HG03066 (cell line): ENCODE data around the gene CYTH1.
A peak's percentile ranks its signal among the peaks of the same experiment; 100 is the strongest.

Experiments used
- ATAC-seq: cut with Tn5 transposase; IDR thresholded peaks from one replicate; pipeline ENCODE4 v1.9.1; 2021; ENCODE audit warnings: low read depth; ENCODE audit not compliant: unreplicated experiment

The CYTH1 gene

GRCh38 chr17:78738698-78739097 is 43.4 kb downstream of the CYTH1 start:
- ATAC-seq: no peak

DNA sequence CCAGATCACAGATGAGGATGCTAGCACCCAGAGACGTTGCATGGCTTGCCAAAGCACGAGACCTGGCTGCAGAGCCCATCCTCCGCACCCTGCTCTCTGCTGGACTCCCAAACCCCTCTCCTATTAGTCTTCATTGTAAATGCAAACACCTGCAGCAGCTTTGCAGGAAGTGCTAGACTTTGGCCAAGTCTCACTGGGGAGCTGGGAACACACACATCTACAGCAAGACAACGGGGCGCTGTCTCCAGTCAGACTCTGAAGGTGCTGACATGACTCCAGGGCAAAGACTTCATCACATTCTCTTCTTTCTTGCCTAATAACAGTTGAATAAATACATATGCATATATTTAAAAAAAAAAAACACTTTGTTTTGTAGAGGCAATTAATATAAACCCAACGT is 43.8 kb downstream of the CYTH1 start:
- ATAC-seq: no peak

- no peak for ATAC-seq
These were observed 44.7 kb downstream of the CYTH1 start for GRCh38 chr17:78737332-78737731.

GRCh38 chr17:78736526-78737079 is 45.5 kb downstream of the CYTH1 start:
- ATAC-seq: peak; percentile 36

GRCh38 chr17:78735832-78736525 is 46.1 kb downstream of the CYTH1 start:
- peak; percentile 17 for ATAC-seq

DNA sequence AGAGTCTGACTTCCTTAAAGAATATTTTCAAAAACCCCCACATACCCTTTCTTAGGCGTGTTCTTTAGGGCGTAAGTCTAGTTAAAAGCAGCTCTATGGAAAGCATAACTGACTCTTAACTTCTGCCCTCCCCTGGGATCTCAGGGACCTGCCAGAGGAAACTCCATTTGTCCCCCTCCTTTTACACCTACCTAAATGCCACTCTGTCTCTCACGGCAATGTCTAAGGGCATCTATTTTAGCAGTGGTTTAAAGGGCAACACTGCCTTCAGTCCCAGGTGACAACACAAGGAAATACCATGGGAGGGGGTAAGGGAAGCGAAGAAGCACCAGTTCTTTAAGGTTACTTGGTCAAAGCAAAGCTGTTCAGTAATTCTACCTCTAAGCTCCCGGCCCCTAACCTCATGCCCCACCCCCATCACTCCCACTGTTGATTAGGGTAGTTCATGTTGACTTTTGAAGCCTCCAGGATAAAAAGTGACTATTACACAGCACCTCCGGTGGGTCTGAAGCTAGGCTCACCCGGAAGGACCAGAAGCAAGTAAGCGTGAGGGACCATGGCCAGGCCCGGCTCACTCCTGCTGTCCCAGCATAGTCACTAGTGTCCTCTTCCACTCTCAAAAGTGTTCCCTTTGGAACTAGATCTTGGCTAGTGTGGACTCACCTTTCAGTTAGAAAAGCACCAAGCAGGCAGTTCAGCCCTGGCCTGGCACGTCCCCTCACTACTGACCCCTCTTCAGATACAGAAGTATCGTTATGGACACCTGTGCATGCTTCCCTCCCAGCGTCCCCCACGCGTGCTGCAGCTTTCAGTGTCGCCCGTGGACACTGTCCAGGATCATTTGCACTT is 47.1 kb downstream of the CYTH1 start:
- ATAC-seq: no peak

- ATAC-seq: no peak
These were observed 49.7 kb downstream of the CYTH1 start for GRCh38 chr17:78732354-78732753.

DNA sequence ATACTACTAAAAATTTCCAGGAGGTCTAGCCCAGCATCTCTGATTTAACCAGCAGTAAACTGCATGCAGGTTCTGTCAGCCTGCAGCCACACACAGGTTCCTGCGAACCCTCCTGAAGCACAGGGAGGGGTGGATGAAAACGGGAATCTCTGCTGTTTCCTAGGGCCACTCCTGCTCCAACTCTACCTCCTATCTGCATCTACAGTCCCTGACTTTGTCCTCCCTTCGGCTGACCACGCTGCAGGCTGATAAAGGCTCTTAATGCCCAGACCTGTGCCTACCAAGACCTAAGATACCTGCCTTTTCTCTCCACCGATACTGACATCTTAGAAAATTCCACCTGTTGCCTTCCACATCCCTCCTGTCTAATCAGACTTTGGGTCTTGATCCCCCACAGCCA is 50.2 kb downstream of the CYTH1 start:
- no peak for ATAC-seq

- no peak for ATAC-seq
These were observed 52.4 kb downstream of the CYTH1 start for GRCh38 chr17:78729641-78730040.

DNA sequence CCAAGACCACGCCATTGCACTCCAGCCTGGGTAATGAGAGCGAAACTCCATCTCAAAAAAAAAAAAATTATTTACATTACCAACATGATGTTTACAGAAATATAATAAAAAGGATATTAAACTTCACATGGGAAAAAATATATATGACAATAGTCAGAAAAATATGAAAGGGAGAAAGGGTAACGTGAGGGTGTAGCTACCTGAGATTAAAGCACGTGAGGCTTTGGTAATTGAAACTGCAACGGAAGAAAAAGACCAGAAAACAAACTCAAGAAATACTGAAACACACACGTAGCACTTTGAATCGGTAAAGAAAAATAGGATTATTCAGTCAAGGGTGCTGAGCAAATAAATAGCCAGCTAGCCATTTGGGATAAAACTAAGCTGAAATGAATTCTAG is 53.6 kb downstream of the CYTH1 start:
- no peak for ATAC-seq

GRCh38 chr17:78727476-78728229 is 54.4 kb downstream of the CYTH1 start:
- ATAC-seq: no peak

- ATAC-seq: no peak
These were observed 55.0 kb downstream of the CYTH1 start for GRCh38 chr17:78727057-78727456.

DNA sequence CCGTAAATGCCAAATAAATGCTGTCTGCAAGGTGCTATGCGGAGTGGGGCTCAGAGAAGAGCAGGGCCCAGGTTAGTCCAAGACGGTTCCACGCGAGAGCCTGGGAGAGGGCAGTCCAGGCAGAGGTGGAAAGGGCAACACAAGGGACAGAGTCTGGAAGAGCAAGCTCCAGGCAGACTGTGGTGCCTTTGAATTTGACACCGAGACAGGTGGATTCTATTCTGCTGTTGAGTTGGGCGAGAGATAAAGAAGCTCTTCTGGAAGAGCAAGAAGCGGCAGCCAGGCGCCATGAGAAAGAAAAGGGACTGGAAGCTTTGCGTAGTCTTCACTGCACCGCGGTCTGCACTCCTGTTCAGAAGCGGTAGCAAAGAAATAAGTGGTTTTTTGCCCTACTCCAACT is 55.6 kb downstream of the CYTH1 start:
- ATAC-seq: no peak

DNA sequence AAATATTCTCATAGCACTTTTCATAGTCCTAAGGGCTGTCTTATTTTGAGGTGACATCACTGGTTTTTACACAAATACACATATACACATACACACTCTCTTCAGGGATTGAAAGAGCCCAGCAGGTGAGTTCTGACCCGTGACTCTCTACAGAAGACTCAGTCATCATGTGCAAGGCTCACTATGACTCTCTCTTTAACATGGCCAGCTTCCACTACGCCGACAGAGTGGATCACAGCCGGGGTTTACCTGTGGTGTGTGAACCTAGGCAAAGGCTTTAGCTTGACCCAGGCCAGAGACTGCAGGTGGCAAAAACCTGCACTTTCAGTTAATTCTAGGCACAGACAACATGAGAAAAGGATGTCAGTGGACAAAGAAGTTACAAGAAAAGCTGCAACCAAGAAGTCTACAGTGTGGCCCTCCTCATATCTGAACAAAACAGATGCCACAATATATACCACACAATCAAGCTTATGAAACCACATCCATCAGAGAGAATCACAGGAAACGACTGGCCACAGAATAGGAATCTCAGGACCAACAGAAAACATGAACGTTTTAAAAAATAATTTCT is 56.5 kb downstream of the CYTH1 start:
- ATAC-seq: no peak

GRCh38 chr17:78724999-78725398 is 57.1 kb downstream of the CYTH1 start:
- no peak for ATAC-seq

GRCh38 chr17:78724544-78724943 is 57.5 kb downstream of the CYTH1 start:
- ATAC-seq: no peak

DNA sequence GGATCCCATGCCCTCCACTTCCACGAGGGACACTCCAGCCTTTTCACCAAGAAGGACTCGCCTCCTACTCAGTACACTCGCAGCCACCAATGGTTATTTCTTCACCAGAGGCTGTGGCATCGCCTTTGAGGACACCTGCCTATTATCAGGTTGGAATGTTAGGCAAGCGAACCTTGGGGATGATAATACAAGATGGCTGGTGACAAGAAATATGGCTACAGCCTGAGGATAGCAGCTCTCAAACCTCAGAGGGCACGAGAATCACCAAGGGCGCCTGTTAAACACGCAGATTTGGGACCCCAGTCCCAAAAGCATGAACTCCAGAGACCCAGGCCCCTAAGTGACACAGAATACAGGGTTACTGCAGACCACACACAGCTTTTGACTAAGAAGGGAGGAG is 58.1 kb downstream of the CYTH1 start:
- no peak for ATAC-seq

DNA sequence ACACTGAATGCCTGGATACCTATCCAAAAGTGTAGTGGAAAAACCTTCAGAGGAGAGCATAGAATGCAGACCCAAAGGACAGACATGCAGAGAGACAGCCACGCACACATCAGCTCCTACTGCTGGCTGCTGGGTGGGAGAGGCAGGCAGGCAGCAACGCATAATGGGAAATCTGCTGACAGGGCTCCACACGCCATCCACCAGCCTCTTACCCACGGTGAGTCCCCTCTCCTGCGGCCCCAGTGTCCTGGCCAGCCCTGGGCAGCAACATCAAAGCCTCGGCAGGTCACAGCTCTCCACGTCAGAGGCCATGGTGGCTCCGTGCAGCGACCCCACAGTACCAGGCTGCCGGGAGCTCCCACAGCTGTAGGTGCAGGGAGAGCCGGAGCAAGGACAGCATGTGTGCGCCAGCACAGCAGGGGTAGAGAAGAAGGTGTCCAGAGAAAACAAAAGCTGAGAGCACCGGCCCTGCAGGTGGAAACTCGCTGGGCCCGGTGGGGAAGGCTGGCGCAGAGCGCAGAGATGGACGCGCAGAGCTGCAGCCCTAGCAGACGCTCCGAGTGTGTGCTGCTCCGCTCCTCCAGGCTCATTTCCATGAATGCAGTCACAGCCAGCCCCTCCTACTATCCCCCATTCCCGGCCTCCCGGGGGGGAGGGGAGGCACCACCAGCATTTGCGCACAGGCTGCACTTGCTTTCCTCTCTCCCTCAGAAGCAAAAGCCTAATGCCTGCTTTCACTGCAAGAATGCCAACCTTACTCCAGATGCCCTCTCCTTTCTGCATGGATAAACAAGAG is 58.9 kb downstream of the CYTH1 start:
- ATAC-seq: no peak

DNA sequence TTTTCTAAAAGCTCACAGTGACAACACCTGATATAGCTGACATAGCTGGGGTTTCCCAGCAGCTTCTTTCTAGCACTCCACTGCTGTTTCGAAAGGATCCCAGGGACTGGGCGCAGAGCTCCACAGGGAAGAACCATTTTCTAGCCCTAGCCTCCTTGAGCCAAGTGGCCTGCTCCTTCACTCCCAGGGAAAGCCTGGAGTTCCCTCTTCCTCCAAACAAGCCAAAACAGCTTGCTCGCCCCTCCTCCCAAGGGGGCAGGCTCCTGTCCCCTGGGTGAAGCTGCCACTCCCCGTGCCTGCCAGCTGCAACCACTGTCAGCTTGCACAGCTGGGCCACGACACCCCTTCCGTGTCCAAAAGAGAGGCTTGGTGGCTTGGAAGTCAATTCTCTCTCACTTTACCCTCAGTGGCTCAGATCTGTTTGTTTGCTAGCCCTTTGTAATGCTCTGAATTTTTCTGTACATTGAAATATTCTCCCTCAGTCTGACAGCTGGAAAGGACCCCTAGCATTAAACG is 59.8 kb downstream of the CYTH1 start:
- ATAC-seq: no peak
